Loucy (cell line): Measurements from ENCODE around the gene LGALS3.

ENCODE experiments used
- H2AFZ ChIP-seq: fragments of 200-600 bp; sonication (generic); 2 replicates; pipeline ENCODE4 v1.6.0; 2016; ENCODE audit warnings: antibody characterized with exemption, mild to moderate bottlenecking, low read length, moderate library complexity
- H3F3A ChIP-seq: fragments of 200-600 bp; 2 replicates; pipeline ENCODE4 v1.6.0; 2016; ENCODE audit warnings: antibody characterized with exemption, low read depth, mild to moderate bottlenecking
- H3K27me3 ChIP-seq: fragments of 200-600 bp; sonication (generic); 2 replicates; pipeline ENCODE4 v1.6.1; 2014; ENCODE audit warnings: low read length, mild to moderate bottlenecking; ENCODE audit not compliant: insufficient read depth, poor library complexity, severe bottlenecking
- H3K36me3 ChIP-seq: fragments of 200-600 bp; sonication (generic); 2 replicates; pipeline ENCODE4 v1.6.1; 2016; ENCODE audit warnings: low read length; ENCODE audit not compliant: insufficient read depth
- H3K4me1 ChIP-seq: fragments of 200-600 bp; sonication (generic); 2 replicates; pipeline ENCODE4 v1.5.1; 2014; ENCODE audit warnings: low read length, mild to moderate bottlenecking; ENCODE audit not compliant: insufficient read depth, poor library complexity, severe bottlenecking
- H3K4me2 ChIP-seq: fragments of 200-600 bp; sonication (generic); 2 replicates; pipeline ENCODE4 v1.6.0; 2014; ENCODE audit warnings: antibody characterized with exemption, low read length, low read depth, mild to moderate bottlenecking; ENCODE audit not compliant: poor library complexity, severe bottlenecking
- H3K4me3 ChIP-seq: fragments of 200-600 bp; sonication (generic); 2 replicates; pipeline ENCODE4 v1.5.1; 2014; ENCODE audit warnings: low read length, mild to moderate bottlenecking, mixed read lengths; ENCODE audit not compliant: poor library complexity, severe bottlenecking
- H3K79me2 ChIP-seq: fragments of 200-600 bp; sonication (generic); 2 replicates; pipeline ENCODE4 v1.6.1; 2014; ENCODE audit warnings: low read length; ENCODE audit not compliant: insufficient read depth
- H3K9ac ChIP-seq: fragments of 200-600 bp; sonication (generic); 2 replicates; pipeline ENCODE4 v1.6.0; 2014; ENCODE audit warnings: mild to moderate bottlenecking, low read depth, low read length, moderate library complexity; ENCODE audit not compliant: poor library complexity, severe bottlenecking
- H3K9me2 ChIP-seq: fragments of 200-600 bp; sonication (generic); replicated peaks from 2 replicates; pipeline ENCODE4 v1.6.1; 2016; ENCODE audit warnings: low read depth, low read length, mixed read lengths
- H3K9me3 ChIP-seq: fragments of 200-600 bp; sonication (generic); 2 replicates; pipeline ENCODE4 v1.6.1; 2014; ENCODE audit warnings: mild to moderate bottlenecking, antibody characterized with exemption, low read length, low read depth; ENCODE audit not compliant: insufficient read depth
- H4K20me1 ChIP-seq: fragments of 200-600 bp; sonication (generic); 2 replicates; pipeline ENCODE4 v1.6.0; 2014; ENCODE audit warnings: antibody characterized with exemption, low read length, mild to moderate bottlenecking; ENCODE audit not compliant: insufficient read depth, poor library complexity, severe bottlenecking
- CTCF ChIP-seq: fragments of 200-600 bp; sonication (generic); conservative IDR thresholded peaks from 2 replicates; pipeline ENCODE4 v1.5.1; 2014; ENCODE audit warnings: mild to moderate bottlenecking, antibody characterized with exemption, low read length
- EZH2phosphoT487 ChIP-seq: fragments of 200-600 bp; IDR thresholded peaks from 2 replicates; pipeline ENCODE4 v1.6.1; 2018; ENCODE audit warnings: antibody characterized with exemption, mild to moderate bottlenecking, moderate library complexity, borderline replicate concordance

The LGALS3 gene

GRCh38 chr14:55139141-55139540 lies 10.1 kb downstream of the LGALS3 start:
- no peaks in the 10 kb centered on the region for H3K79me2 ChIP-seq
- H4K20me1 ChIP-seq: no peaks in the 10 kb centered on the region
- no peak overlapping the region for H3K9ac ChIP-seq
- no peaks in the 10 kb centered on the region for H3K9me3 ChIP-seq
- H3K4me1 ChIP-seq: no peaks in the 10 kb centered on the region
- no peak for TF ChIP-seq EZH2phosphoT487
- TF ChIP-seq CTCF: no peak
- no peak overlapping the region for H3K4me2 ChIP-seq
- H3K4me3 ChIP-seq: no peak overlapping the region
- no peak overlapping the region for H2AFZ ChIP-seq
- H3K9me2 ChIP-seq: no peaks in the 10 kb centered on the region
- H3K27me3 ChIP-seq: no peaks in the 10 kb centered on the region
- no peaks in the 10 kb centered on the region for H3F3A ChIP-seq
- peaks cover 31% of the 10 kb centered on the region; the same call in 1 of the 2 replicates for H3K36me3 ChIP-seq

- no peaks in the 10 kb centered on the region for H3K9me2 ChIP-seq
- H3K4me1 ChIP-seq: no peaks in the 10 kb centered on the region
- H3K4me2 ChIP-seq: no peak overlapping the region
- H2AFZ ChIP-seq: no peak overlapping the region
- H3K79me2 ChIP-seq: no peaks in the 10 kb centered on the region
- H3K9me3 ChIP-seq: no peaks in the 10 kb centered on the region
- H3K4me3 ChIP-seq: no peak overlapping the region
- H3F3A ChIP-seq: no peaks in the 10 kb centered on the region
- no peaks in the 10 kb centered on the region for H3K27me3 ChIP-seq
- H3K9ac ChIP-seq: no peak overlapping the region
- peaks cover 39% of the 10 kb centered on the region; the same call in 1 of the 2 replicates for H3K36me3 ChIP-seq
- TF ChIP-seq EZH2phosphoT487 (no peak), CTCF (no peak)
- no peaks in the 10 kb centered on the region for H4K20me1 ChIP-seq
These were observed 10.9 kb downstream of the LGALS3 start for GRCh38 chr14:55139696-55140509.

- Histone ChIP-seq H3K4me1 (no peaks in the 10 kb centered on the region), H3K4me3 (no peak overlapping the region), H3K79me2 (no peaks in the 10 kb centered on the region), H3K9me3 (no peaks in the 10 kb centered on the region), H3K9ac (no peak overlapping the region), H4K20me1 (no peaks in the 10 kb centered on the region), H3K27me3 (no peaks in the 10 kb centered on the region), H2AFZ (no peak overlapping the region), H3K4me2 (no peak overlapping the region), H3F3A (no peaks in the 10 kb centered on the region), H3K36me3 (peaks cover 57% of the 10 kb centered on the region; the same call in 1 of the 2 replicates), H3K9me2 (no peaks in the 10 kb centered on the region)
- TF ChIP-seq EZH2phosphoT487 (no peak), CTCF (no peak)
These were observed 12.8 kb downstream of the LGALS3 start for GRCh38 chr14:55141825-55142224.
